Natural killer cell treated with Interleukin-12 subunit alpha and Interleukin-12 subunit beta and Interleukin-15 and Interleukin-18, amount 100 ng/mL, for 72 hours (primary cell): ENCODE data around the gene PRR13. TPM values are rescaled to one million over a fixed set of nuclear protein-coding genes. Genes with fewer than 3 reads are reported as not detected.
"Not testable (repeated sequence)": the region's sequence is repeated elsewhere in the genome, so short reads cannot be mapped to it uniquely, and the experiment has no call there.

Experiments
- ATAC-seq, 2 donors: fragments of 150-1000 bp; cut with Tn5 transposase in 1 of 2; sonication (Bioruptor Pico), chemical (Tn5 transposase) in 1 of 2; 2 replicates each; pipeline ENCODE4 v1.10.0; 2021
- DNase-seq: peaks from one replicate; pipeline ENCODE4 v3.0.0; 2022; ENCODE audit warnings: low spot score
- H3K27ac Mint-ChIP-seq, 2 donors: 1 replicate in 1 of 2; 2 replicates in 1 of 2; pipeline ENCODE4 v1.8.0; 2022; ENCODE audit warnings: mixed read lengths in 2 of 2, mild to moderate bottlenecking in 1 of 2, moderate library complexity in 1 of 2
- H3K27me3 Mint-ChIP-seq, 2 donors: 1 replicate in 1 of 2; 2 replicates in 1 of 2; pipeline ENCODE4 v1.8.0; 2022; ENCODE audit warnings: mixed read lengths in 2 of 2
- H3K36me3 Mint-ChIP-seq: one replicate; pipeline ENCODE4 v1.8.0; 2022; ENCODE audit warnings: mixed read lengths
- H3K4me1 Mint-ChIP-seq, 2 donors: 1 replicate in 1 of 2; 2 replicates in 1 of 2; pipeline ENCODE4 v1.8.0; 2022; ENCODE audit warnings: low read depth in 2 of 2, mixed read lengths in 2 of 2, mild to moderate bottlenecking in 1 of 2
- H3K4me3 Mint-ChIP-seq: one replicate; pipeline ENCODE4 v1.8.0; 2022; ENCODE audit warnings: mixed read lengths
- H3K9me3 Mint-ChIP-seq: 2 replicates; pipeline ENCODE4 v1.8.0; 2022; ENCODE audit warnings: mixed read lengths
- total RNA-seq, 2 donors: library from RNA; stranded (reverse); gene quantifications; one replicate each; pipeline ENCODE4 v1.2.3, GENCODE V29; 2022

Gene PRR13, protein sequence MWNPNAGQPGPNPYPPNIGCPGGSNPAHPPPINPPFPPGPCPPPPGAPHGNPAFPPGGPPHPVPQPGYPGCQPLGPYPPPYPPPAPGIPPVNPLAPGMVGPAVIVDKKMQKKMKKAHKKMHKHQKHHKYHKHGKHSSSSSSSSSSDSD
- total RNA-seq = 100 to 1,000 TPM; 206 to 353 TPM

DNA sequence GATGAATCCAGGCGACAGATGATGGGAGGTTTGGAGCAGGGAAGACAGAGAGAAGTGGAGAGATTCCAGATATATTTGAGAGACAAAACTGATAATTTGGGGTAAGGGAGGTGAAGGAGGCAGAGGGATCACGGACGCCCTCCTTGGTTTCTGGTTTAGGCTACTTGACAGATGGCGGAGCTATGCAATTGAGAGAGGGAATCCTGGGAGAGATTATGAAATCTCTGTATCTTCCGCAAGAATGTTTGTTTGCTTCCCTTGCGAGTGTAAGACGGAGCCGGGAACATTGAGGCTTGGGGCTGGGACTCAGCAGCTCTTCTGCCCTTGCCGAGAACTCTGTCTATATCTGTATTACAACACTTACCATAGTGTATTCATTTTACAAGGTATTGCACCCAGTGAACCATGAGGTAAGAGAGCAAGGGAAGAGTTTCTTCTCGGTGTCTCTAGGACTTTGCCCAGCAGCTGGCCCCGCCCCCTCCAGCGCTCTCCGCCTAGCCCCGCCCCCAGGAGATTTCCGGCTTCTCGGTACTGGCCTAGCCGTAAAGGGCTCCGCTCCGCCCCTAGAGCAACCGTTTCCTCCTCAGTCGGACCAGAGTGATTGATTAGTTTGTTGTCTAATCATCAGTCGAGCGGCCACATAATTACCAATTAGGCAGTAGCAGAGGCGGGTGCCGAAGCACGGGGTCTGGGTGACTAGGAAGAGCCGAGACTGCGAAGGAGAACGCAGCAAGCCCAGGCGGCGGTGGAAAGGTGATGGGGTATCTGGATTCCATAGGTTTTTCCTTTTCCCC, at the start of gene PRR13:
TSS of gene PRR13 (plus strand) at position 695 of the 794 bp plus-strand sequence. CDS start 981 bp downstream, outside the sequence.
- Mint-ChIP-seq H3K27me3 (no peaks in the 10 kb centered on the region), H3K4me1 (peaks cover 27 to 36% of the 10 kb centered on the region in 2 donors), H3K4me3 (peak within 1 kb of the TSS; percentile 94), H3K27ac (peak within 1 kb of the TSS; percentile 92 to 97), H3K36me3 (peaks cover 13% of the 10 kb centered on the region), H3K9me3 (no peaks in the 10 kb centered on the region)
- ATAC-seq (peak; percentile 99), DNase-seq (peak; percentile 98)

DNA sequence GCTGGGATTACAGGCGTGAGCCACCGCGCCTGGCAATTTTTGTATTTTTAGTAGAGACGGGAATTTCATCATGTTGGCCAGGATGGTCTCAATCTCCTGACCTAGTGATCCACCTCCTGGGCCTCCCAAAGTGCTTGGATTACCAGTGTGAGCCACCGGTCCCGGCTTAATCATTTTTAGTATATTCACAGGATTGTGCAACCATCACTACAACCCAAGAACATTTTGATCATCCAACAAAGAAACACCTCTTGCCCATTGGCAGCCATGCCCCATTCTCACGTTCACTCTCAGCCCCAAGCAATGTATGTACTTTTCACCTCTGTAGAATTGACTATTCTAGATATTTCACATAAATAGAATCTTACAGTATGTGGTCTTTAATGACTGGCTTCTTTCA, 41.6 kb upstream of the PRR13 start:
- H3K4me1 Mint-ChIP-seq = peaks cover 3 to 4% of the 10 kb centered on the region in 2 donors
- H3K27ac Mint-ChIP-seq = no peak overlapping the region
- H3K36me3 Mint-ChIP-seq = no peaks in the 10 kb centered on the region
- H3K4me3 Mint-ChIP-seq = no peak overlapping the region
- ATAC-seq (no peak), DNase-seq (no peak)
- H3K9me3 Mint-ChIP-seq = no peaks in the 10 kb centered on the region
- H3K27me3 Mint-ChIP-seq = no peaks in the 10 kb centered on the region

DNA sequence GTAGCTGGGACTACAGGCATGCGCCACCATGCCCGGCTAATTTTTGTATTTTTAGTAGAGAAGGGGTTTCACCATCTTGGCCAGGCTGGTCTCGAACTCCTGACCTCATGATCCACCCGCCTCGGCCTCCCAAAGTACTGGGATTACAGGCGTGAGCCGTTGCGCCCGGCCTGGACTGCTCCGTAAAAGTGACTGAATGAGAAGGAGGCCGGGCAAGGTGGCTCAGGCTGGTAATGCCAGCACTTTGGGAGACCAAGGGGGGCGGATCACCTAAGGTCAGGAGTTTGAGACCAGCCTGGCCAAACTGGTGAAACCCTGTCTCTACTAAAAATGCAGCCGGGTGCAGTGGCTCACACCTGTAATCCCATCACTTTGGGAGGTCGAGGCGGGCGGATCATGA, 39.2 kb upstream of the PRR13 start:
- H3K4me1 Mint-ChIP-seq, ATAC-seq, DNase-seq, H3K27me3 Mint-ChIP-seq, H3K36me3 Mint-ChIP-seq, H3K27ac Mint-ChIP-seq, H3K4me3 Mint-ChIP-seq, H3K9me3 Mint-ChIP-seq: not testable (repeated sequence)

DNA sequence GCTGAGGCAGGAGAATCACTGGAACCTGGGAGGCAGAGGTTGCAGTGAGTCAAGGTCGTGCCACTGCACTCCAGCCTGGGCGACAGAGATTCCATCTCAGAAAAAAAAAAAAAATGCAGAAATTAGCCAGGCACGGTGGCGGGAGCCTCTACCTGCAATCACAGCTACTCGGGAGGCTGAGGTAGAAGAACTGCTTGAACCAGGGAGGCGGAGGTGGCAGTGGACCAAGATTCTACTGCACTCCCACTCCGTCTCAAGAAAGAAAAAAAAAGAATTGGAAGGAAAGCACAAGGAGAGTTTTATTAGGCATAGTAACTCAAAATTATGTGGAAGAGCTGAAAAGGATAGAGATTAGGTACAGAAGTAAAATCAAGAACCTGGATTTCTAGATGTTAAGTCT, 38.7 kb upstream of the PRR13 start:
- Mint-ChIP-seq H3K27ac (no peak overlapping the region), H3K4me1 (peaks cover 4 to 5% of the 10 kb centered on the region in 2 donors), H3K4me3 (no peak overlapping the region), H3K36me3 (no peaks in the 10 kb centered on the region), H3K27me3 (no peaks in the 10 kb centered on the region), H3K9me3 (no peaks in the 10 kb centered on the region)
- DNase-seq = no peak
- ATAC-seq = no peak

DNA sequence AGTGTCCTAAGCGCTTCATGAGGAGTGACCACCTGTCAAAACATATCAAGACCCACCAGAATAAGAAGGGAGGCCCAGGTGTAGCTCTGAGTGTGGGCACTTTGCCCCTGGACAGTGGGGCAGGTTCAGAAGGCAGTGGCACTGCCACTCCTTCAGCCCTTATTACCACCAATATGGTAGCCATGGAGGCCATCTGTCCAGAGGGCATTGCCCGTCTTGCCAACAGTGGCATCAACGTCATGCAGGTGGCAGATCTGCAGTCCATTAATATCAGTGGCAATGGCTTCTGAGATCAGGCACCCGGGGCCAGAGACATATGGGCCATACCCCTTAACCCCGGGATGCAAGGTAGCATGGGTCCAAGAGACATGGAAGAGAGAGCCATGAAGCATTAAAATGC, 30.6 kb upstream of the PRR13 start:
- Mint-ChIP-seq H3K4me3 (no peak overlapping the region), H3K36me3 (peaks cover 21% of the 10 kb centered on the region), H3K9me3 (no peaks in the 10 kb centered on the region), H3K27me3 (no peaks in the 10 kb centered on the region), H3K27ac (no peak overlapping the region), H3K4me1 (peaks cover 17 to 19% of the 10 kb centered on the region in 2 donors)
- ATAC-seq (no peak), DNase-seq (no peak)

DNA sequence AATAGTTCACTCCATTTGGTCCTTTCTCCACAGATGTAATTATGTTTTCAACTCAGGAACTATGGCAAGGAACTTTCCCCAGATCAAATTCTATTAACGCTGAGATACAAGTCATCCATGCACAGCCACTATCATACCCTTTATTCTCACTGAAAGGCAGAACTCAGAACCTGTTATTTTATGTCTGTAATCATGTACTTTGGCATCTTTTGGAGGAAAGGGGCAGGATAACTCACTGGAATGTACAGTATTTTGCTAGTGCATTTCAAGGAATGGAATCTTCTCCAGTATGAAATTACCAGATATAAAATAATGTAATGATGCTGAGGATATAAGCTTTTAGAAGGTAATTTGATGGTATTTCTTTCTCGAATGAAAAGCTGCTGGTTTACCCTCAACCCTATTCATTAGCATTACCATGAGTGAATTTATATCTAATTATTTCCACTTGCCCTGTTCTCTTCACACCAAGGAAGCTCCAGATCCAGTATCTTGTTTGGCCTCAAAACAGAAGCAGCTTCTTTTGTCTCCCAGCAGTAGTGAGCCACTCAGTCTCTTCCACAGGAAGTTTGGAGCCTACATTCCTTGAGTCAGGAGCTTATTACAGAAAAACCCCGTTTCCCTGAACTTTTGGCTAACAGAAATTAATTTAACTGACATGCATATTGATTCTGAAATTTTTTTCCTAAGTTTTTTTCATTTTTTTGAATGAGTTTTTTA, 27.9 kb upstream of the PRR13 start:
- peaks cover 21% of the 10 kb centered on the region for H3K36me3 Mint-ChIP-seq
- ATAC-seq = no peak
- peaks cover 18 to 19% of the 10 kb centered on the region in 2 donors for H3K4me1 Mint-ChIP-seq
- no peaks in the 10 kb centered on the region for H3K27me3 Mint-ChIP-seq
- no peak overlapping the region for H3K4me3 Mint-ChIP-seq
- no peaks in the 10 kb centered on the region for H3K9me3 Mint-ChIP-seq
- no peak for DNase-seq
- peak overlapping the region; percentile 39 to 71 for H3K27ac Mint-ChIP-seq

DNA sequence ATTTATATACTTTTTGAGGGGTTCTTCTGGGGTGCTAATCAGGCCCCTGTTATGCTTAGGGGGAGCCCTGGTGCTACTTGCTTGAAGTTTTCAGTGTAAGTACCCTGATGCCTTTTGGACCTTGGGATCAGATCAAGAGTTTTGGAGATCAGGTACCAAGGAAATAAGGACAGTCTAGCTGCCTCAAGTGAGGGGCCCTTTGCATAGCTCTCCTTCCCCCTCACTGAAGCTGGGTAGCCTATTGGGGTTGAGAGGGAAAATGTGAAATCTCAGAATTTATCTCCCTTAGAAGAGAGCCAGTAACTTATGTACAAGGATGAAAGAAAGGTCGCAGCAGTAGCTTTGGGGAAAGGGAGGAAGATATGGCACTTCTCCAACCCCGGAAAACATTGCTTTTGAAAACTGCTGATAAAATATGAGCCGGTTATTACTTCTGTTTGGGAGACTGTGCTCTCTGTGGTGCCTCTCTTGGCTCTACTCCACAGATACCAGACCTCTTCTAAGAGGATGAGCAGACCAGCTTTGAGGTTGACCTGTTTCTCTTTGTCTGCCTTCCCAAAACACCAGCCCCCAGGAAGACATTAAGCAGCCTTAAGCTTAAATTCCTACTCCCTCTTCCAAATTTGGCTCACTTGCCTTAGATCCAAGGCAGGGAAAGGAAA, 26.6 kb upstream of the PRR13 start:
- no peak for ATAC-seq

DNA sequence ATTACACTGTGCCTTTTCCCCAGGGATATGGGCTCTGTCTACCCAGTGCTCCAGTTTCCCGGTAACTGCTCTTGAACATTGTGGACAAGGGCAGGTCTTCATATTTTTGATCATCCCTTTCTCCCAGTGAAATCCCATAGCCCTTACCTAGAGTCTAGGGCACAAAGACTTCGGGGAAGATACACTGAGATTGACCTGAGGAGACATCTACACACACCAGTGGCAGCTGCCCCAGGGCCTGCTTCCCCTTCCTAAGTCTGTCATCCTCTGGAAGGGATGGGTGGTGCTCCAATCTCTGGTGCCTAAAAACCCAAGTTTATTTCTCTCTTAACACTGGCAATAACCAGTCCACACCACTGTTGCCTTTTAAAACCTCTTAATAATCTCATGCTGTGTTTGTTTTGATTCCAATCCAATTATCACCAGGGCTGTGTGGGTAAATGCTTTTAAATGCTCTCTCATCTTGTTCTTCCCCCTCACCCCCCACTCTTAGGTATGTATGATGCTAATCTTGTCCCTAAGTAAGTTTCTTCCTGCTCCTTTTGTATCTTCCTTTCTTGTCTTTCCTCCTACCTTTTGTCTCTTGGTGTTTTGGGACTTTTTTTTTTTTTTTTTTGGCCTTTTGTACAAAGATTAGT, 25.7 kb upstream of the PRR13 start:
- H3K36me3 Mint-ChIP-seq, H3K4me3 Mint-ChIP-seq, ATAC-seq, DNase-seq, H3K9me3 Mint-ChIP-seq, H3K27me3 Mint-ChIP-seq: not testable (repeated sequence)
- H3K27ac Mint-ChIP-seq = peak overlapping the region; percentile 19 to 20
- H3K4me1 Mint-ChIP-seq = peaks cover 19 to 20% of the 10 kb centered on the region in 2 donors

More for the DNA sequence above, 26.6 kb upstream of the PRR13 start:
- no peak overlapping the region for H3K4me3 Mint-ChIP-seq
- no peak overlapping the region for H3K27ac Mint-ChIP-seq
- H3K9me3 Mint-ChIP-seq = no peaks in the 10 kb centered on the region
- H3K36me3 Mint-ChIP-seq = peaks cover 14% of the 10 kb centered on the region
- DNase-seq = no peak
- peaks cover 19 to 20% of the 10 kb centered on the region in 2 donors for H3K4me1 Mint-ChIP-seq
- H3K27me3 Mint-ChIP-seq = no peaks in the 10 kb centered on the region

DNA sequence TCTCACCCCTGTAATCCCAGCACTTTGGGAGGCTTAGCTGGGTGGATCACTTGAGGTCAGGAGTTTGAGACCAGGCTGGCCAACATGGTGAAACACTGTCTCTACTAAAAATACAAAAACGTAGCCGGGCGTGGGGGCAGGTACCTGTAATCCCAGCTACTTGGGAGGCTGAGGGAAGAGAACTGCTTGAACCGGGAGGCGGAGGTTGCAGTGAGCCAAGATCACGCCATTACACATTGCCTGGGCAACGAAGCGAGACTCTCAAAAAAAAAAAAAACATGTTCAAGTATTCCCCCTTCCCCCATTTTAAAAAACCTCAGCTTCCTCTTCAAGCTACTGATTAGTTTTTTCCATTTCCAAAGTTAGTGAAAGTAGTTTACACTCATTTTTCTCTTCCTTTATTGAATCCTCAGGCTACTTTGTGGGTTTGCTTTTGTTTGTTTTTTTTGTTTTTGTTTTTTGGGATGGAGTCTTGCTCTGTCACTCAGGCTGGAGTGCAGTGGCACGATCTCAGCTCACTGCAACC, 24.2 kb upstream of the PRR13 start:
- peaks cover 19 to 20% of the 10 kb centered on the region in 2 donors for H3K4me1 Mint-ChIP-seq
- not testable (repeated sequence) for ATAC-seq, H3K9me3 Mint-ChIP-seq, DNase-seq, H3K27ac Mint-ChIP-seq, H3K4me3 Mint-ChIP-seq, H3K27me3 Mint-ChIP-seq, H3K36me3 Mint-ChIP-seq

DNA sequence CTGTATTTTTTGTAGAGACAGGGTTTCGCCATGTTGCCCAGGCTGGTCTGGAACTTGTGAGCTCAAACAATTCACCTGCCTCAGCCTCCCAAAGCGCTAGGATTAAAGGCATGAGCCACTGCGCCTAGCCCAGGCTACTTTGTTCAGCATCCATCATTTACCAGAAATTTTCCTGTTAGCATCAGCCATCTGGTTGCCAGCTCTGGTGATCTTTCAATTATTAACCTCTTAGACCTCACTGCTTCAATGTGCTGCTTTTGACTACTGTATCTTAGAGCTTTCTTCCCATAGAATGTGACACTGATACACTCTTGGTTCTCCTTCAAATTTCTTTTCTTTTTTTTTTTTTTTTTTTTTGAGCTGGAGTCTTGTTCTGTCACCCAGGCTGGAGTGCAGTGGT, 23.3 kb upstream of the PRR13 start:
- ATAC-seq (no peak), DNase-seq (no peak)
- H3K36me3 Mint-ChIP-seq = no peaks in the 10 kb centered on the region
- no peaks in the 10 kb centered on the region for H3K27me3 Mint-ChIP-seq
- H3K4me1 Mint-ChIP-seq = peaks cover 11 to 13% of the 10 kb centered on the region in 2 donors
- H3K9me3 Mint-ChIP-seq = no peaks in the 10 kb centered on the region
- H3K27ac Mint-ChIP-seq = peak overlapping the region in 1 of 2 donors; percentile 8
- H3K4me3 Mint-ChIP-seq = no peak overlapping the region

DNA sequence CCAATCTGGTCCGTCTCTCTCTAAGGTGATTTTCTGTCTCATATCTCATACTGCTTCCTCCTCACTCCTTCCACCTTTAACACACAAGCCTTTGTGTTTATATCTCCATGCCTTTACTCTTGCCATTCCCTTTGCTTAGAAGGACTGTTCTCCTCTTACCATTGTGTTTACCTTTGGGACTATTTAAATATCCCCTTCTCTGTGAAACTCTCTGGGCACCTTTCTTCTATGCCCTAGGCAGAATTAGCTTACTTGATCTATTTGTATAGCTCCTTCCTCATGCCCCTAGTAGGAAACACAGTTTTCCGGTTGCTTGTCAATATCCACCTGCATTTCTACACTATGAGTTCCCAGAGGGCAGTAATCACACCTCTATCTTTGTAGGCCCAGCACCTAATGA, 21.8 kb upstream of the PRR13 start:
- H3K9me3 Mint-ChIP-seq = no peaks in the 10 kb centered on the region
- H3K36me3 Mint-ChIP-seq = no peaks in the 10 kb centered on the region
- peaks cover 7 to 11% of the 10 kb centered on the region in 2 donors for H3K4me1 Mint-ChIP-seq
- no peak overlapping the region for H3K27ac Mint-ChIP-seq
- no peaks in the 10 kb centered on the region for H3K27me3 Mint-ChIP-seq
- no peak for DNase-seq
- no peak overlapping the region for H3K4me3 Mint-ChIP-seq
- ATAC-seq = no peak

DNA sequence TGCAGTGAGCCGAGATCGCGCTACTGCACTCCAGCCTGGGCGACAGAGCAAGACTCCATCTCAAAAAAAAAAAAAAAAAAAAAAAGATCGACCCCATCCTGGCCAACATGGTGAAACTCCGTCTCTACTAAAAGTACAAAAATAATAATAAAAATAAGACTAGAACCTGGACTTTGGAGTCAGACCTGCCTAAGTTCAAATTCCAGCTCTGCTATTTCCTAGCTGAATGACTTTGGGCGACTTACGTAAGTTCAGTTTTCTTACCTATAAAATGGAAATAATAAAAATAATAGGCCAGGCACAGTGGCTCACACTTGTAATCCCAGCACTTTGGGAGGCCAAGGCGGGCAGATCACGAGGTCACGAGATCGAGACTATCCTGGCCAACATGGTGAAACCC, 19.3 kb upstream of the PRR13 start:
- DNase-seq, ATAC-seq, H3K27ac Mint-ChIP-seq, H3K36me3 Mint-ChIP-seq, H3K9me3 Mint-ChIP-seq, H3K27me3 Mint-ChIP-seq, H3K4me3 Mint-ChIP-seq: not testable (repeated sequence)
- H3K4me1 Mint-ChIP-seq = peaks cover 7 to 11% of the 10 kb centered on the region in 2 donors

DNA sequence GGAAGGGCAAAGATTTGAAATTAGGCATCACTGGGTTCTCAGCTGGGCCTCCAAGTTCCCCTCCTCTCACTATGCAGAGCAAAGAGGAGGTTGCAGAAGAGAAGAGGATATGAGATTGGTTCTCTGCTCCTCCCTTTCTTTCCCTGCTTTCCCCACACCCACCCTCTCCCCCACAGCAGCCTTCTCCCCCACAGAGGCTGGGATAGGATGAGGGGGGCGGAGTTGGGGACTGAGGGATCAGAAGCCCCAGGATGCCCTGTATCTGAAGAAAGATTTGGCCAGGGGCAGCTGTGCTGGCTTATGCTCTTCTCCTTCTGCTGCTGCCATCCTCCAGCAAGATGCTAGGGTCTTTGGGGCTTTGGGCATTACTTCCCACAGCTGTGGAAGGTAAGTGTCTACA, 17.9 kb upstream of the PRR13 start, which contains the start of gene AMHR2:
TSS of gene AMHR2 (plus strand) at position 259 of the 400 bp plus-strand sequence. CDS start at position 339, 80 bp downstream.
- H3K4me3 Mint-ChIP-seq = no peak within 1 kb of the TSS
- H3K4me1 Mint-ChIP-seq = peaks cover 7 to 8% of the 10 kb centered on the region in 2 donors
- H3K9me3 Mint-ChIP-seq = no peaks in the 10 kb centered on the region
- no peaks in the 10 kb centered on the region for H3K36me3 Mint-ChIP-seq
- no peak for DNase-seq
- no peak within 1 kb of the TSS for H3K27ac Mint-ChIP-seq
- no peak for ATAC-seq
- H3K27me3 Mint-ChIP-seq = no peaks in the 10 kb centered on the region
